Stimulated activated CD8-positive, alpha-beta memory T cell treated with anti-CD3 and anti-CD28 coated beads, Interleukin-7, amount 100 ng/mL, for 24 hours (primary cell): Measurements from ENCODE around the gene KIF21B.

ENCODE experiments used
- DNase-seq: peaks from one replicate; pipeline ENCODE4 v3.0.0-alpha.2; 2020; ENCODE audit warnings: low read depth

Gene KIF21B

DNA sequence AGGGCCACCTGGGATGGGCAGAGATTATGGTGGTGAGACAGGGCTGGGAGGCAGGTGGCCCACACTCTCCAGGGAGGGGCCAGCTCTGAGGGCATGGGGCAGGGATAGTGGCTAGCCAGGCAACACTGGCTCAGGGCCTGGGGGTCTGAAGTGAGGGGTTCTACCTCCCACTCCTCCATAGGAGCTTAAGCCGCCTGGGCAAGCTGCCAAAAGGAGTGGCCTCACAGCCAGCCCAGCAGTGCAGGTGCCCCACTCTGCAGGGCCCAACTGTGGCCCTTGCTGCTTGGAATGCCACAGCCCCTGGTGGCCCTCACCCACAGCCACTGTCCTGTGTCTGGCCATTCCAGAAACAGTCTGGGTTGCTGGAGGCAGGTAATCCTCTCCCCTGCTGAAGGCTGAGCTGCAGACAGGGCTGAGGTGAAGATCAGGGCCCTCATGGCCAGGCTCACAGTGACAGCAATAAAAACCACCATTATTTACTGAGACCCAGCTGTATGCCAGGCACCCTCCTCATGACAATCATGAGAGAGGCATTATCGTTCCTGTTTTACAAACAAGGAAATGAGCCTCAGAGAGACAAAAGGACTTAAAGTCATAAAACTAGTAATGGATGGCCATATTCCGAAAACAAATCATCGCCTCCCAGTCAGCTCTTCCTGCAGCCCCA, 31.0 kb downstream of the KIF21B start:
- DNase-seq = no peak

DNA sequence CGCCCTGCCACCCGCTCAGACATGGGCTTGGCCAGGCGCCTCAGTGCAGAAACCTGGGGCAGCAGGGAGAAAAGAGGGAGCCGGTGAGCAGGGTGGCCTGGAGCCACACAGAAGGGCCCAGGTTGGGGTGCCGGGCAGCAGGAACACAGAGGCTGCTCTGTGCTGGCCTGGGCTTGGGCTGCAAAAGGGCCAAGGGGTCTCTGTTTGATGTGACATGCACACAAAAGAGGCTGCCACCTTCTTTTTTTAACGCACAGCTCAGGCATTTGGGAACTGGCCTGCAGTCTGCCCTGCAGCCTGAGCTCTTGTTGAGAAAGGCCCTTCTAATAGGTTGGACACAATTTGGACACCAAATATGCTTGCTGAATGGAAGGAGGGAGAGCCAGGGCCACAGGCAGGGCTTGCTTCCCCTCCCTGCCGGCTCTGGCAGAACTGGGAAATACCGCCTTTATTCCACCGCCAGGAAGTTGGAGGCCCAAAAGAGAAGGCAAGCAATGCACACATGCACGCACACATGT, 32.4 kb downstream of the KIF21B start:
- no peak for DNase-seq

DNA sequence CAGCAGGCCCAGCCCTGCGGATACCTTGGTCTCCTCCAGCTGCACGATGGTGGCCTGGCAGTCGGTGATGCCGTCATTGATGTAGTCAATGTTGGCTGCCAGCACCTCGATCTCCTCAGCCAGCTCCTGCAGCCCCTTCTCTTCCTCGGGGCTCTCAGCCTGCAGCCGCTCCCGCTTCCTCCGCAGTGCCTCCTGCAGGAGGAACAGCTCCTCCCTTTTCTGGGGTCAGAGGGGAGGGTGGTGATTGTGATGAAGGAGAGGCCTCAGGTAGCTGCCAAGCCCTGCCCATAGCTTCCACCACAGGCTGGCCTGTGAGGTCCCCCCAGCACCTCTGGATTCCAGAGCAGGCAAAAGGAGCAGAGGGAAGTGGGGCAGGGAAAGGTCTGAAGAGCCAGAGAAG, 33.4 kb downstream of the KIF21B start:
- DNase-seq = no peak

DNA sequence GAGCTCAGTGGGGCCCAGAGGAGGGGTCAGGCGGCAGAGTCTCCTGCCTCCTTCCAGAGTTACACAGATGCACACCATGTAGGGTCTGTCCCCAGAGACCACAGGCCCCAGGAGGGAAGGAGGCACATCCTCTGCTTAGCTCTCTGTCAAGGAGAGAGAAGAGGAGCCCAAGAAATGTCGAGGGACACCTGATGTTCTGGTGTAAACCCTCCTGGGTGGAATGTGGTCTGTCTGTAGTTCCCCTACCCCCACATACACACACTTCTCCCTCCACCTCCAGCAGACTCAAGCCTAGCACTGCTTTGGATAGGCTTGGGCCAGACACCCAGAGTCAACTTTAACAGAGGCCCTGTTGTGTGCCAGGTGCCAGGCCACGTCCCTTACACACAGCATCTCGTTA, 34.2 kb downstream of the KIF21B start:
- no peak for DNase-seq

DNA sequence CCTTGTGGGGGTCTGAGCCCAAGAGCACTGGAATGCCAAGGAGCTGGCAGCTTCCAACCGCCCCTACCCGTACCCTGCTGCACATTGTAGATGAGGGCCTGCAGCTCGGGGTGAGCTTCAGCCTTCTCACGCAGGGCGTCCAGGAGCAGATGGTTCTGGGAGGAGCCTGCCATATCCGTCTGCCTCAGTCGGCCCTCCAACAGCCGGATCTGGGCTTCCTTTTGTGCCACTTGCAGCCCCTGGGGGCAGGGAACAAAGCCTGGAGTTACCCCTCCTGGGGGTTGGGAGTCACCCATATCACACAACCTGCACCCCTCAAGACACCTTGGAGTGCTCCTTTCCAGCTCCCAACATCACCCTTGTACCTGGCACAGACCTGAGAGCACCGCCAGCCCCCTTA, 34.8 kb downstream of the KIF21B start:
- no peak for DNase-seq

DNA sequence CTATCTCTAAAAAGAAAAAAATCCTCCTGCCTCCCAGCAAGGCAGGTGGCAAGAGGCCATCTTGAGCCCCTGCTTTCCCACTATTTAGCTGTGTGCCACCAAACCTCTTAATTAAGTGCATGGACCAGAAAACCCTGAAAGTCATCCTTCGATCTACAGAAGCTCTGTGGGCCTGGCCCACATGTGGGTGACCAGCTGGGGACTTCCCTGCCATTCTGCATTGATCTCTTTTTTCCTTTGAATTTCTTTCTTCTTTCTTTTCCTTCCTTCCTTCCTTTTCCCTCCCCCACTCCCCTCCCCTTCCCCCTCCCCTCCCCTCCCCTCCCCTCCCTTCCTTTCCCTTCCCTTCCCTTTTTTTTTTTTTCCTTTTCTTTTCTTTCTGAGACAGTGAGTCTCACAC, 38.0 kb downstream of the KIF21B start:
- no peak for DNase-seq

DNA sequence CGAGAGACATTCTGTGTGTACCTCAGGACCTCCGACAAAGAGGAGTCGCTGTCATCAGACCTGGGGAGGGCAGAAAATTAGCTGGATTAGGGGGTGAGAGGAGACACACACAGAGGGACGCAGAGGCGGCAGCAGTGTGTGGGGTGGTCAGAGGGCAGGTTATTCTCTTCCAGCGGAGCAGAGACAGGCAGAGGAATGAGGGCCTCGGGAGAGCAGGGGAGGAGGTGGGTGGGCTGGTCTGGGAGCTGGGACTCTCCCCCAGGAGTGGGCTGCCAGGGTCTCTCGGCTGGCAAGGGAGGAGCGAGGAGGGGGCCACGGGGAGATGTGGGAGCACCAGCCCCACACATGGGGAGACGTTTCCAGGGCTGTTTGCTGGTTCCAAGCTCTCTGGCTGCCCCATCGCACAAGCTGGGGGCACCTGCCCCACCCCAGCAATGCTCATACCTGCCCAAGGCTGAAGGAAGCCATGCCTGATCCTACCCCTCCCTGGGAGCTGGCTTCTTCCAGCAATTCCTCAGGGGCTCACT, 40.4 kb downstream of the KIF21B start:
- DNase-seq = no peak

DNA sequence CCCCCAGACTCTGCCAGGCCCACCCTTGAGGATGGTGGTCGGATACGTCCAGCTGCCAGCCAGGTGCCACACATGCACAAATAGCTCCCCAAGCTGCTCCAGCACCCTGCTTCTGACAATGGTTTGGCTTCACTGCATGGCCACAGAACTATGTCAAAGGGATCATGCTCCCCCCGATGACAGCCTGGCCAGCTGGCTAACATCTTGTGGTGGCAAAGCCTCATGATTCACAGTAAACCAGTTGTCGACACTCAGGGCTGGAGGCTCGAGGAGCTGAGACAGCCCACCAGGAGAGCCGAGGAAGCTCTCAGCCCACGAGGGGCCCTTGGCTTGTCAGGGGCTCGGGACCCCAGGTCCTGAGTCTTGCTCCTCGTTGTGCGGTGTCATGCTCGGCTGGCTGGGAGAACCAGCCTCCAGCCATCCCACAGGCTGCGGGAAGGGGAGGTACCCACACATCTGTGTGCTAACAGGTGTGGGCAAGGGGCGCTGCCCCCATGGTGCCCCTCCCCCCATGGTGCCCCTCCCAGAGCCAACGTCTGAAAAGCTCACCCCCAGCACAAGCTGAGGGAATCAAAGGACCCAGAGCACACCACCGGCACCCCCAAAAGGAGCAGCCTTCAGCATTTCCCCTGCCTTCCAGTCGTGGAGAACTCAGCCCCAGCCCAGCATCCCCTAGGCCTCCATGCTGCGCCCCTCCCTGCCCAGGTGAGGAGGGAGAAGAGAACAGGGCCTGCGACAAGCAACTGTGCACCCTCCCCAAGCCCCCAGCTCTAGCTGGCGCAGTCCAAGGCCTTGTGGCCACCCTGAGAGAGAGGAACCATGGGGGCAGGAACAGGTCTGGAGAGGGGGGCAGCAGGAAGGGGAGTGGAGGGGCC, 41.2 kb downstream of the KIF21B start:
- no peak for DNase-seq

DNA sequence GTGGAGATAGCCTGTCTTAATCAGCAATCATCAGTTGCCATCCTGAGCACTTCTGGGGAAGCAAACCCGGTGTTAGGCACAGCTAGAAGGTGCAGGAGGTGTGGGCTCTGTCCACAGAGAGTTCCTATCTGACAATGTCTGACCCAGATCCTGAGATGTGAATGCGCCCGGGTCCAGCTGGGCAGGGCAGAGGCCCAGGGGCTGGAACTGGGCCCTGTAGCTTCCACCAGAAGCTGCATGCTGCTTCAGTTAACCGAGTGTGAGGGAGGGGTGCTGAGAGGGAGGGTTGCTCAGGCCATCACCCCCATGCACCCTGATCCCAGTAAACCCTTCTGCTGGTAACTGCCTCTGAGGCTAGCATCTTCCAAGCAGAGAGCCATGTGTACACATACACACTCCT, 42.2 kb downstream of the KIF21B start:
- no peak for DNase-seq

DNA sequence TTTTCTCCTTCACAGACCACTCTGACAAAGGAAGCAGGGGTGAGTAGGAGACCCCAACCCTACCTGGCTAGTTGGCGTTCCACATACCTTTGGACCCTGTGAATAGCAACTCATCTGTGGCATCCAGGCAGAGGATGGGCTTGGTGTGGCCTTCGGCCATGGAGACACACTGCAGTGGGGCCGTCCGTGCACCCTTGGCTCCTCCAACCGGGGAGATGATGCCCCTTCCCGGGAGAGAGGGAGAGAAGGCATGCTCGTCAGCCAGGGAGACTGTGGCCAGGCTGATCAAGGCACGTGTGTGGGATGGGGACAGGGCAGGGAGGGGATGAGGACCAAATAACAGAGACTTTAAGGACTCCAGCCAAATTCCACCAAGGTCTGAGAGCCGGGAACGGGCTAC, 42.6 kb downstream of the KIF21B start:
- no peak for DNase-seq

DNA sequence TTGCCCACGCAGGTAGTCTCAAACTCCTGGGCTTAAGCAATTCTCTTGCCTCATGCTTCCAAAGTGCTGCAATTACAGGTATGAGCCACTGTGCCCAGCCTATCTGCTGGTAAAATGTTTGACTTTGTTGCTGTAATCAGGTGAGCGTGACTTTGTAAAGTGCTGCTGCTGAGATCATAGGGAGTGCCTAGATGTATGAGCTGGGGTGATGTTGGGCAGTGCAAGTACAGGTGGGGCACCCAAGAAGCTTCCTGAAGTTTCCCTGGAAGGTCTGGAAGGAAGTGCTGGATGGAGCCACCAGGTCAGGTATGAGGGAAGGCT, 43.1 kb downstream of the KIF21B start:
- no peak for DNase-seq

DNA sequence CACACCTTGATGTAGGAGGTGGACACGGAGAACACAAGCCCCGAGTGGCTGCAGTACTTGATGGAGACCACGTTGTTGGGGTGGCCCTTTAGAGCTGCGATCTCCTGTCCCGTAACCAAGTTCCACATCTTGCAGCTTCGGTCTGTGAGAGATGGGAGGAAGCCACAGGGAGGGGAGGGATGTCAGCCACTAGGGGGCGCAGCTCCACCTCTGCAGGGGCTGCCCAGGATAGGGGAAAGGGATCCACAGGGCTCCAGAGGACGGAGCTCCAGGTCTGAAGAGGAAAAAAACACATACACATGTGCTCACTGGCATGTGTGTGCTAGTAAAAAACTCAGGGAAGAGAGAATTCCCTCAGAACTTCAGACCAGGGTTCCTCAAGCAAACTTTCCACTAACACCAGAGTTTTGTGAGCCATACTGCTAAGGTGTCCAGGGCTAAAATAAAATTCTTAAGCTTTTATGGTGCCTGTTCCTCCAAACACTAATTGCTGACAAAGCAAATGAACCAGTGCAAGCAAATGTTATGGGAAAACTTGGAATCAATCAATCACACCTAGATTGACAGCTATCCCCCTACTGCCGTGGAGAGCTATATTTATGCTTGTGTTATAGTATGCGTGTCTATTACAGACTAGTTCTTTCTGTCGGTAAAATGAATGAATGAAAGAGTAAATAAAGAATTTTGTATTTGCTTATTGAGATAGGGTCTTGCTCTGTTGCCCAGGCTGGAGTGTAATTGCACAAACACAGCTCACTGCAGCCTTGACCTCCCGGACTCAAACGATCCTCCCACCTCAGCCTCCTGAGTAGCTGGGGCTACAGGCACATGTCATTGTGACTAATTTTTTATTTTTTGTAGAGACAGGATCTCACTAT, 43.7 kb downstream of the KIF21B start:
- DNase-seq = peak; percentile 60

DNA sequence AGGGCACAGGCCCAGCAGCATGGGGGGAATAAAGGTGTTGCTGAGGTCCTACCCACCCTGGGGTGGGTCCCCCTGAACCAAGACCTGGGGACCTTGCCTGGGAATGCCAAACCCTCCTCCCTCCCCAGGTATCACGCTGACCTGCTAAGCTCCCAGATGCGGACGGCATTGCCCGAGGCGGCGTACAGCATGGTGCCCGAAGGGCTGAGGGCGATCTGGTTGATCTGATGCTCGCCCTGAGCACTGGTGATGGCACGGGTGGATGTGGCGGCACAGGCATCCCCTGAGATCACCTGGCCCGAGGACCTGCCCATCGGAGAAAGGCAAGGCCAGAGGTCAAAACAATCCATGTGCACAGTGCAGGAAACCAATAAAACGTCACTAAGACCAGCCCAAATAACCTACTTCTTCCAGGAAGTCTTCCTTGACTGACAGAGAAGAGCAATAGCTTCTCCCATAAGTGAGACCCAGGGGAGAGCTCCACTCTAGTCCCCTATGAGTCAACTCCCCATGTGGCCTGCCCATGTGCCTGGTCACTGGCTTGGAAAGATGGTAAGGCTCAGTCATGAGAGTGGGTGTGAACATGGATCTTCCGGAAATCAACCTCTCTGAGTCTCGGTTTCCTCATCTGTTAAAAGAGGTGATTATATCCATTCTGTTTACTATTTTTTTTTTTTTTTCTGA, 46.3 kb downstream of the KIF21B start:
- DNase-seq = no peak

DNA sequence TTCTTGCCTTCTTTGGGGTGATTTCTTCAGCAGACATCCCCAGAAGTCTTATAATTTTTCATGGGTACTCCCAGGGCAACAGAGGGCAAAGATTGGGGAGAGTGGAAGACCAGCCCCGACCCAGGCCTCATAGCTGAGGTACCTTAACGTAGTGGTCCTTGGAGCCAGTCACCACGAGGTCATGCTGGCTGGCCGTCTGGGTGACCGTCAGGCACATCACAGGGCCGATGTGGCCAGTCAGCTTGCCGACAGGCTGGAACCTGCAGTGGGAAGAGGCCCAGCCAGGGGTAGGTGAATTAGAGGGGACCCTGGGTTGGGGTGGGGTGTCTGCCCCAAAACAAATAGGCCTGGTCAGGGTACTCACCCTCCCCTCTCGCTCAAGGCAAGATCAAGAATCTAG, 46.9 kb downstream of the KIF21B start:
- no peak for DNase-seq

DNA sequence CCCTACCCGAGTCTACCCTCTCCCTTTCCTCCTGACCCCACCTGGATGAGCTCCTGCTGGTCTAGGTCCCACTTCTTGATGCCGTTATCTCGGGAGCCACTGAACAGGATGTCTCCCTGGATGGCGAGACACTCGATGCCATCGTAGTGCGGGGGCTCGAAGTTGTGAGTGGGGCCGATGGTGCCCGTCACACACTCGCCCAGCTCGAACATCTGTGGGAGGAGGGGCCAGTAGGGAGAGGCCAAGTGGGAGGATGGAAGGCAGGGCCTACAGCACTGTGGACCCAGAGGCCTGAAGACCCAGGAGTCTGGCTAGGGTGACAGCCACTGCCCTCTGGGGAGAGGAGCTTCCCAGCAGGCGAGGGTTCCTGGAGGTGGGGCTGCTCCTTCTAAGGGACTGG, 48.1 kb downstream of the KIF21B start:
- no peak for DNase-seq

DNA sequence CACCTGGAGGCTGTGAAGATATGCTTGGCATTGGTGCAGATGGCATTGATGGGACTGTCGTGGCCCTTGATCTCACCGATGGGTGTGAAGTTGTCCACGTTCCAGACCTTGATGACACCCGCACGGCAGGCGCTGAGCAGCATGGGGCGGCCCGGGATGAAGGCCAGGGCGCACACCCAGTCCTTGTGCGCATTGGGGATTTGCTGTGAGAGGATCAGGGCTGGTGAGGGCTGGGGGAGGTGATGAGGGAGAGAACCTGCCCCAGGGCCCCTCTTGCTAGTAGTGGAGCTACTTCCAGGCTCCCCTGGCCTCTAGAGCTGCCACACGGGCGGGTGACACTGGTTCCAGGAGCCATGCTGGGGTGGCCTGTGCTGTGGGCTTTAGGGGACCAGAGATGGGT, 48.8 kb downstream of the KIF21B start:
- DNase-seq = no peak

DNA sequence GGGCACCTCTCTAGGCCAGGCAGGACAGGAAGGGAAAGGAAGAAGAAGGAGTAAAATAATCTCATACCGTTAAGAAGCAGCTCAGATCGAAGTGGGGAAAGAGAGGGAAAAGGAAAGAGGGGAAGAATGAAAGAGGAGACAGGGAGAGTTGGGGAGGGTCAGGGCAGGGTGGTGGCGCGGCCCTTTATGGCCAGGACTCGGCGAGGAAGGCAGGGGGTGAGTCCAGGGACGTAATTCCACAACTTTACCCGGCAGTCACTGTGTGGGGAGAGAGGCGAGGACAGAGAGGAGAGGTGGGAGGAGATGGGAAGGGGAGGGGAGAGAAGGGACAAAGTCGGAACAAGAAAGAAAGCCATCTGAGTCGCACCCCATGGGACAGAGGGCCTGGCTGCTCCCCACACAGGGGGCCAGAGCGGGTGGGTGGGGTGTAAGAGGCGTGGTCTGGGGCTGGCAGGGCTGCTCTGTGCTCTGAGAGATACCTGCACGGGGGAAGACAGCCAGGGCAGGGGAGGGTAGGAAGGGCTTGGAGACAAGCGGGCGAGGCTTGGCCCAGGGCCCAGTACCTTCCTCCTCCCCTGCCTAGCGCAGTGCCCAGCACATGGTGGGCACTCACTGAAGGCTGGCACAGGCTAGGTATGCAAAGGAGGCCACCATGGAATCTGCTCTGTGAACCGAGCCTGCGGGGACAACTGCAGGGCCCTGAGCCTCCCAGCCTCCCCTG, 49.4 kb downstream of the KIF21B start:
- no peak for DNase-seq

DNA sequence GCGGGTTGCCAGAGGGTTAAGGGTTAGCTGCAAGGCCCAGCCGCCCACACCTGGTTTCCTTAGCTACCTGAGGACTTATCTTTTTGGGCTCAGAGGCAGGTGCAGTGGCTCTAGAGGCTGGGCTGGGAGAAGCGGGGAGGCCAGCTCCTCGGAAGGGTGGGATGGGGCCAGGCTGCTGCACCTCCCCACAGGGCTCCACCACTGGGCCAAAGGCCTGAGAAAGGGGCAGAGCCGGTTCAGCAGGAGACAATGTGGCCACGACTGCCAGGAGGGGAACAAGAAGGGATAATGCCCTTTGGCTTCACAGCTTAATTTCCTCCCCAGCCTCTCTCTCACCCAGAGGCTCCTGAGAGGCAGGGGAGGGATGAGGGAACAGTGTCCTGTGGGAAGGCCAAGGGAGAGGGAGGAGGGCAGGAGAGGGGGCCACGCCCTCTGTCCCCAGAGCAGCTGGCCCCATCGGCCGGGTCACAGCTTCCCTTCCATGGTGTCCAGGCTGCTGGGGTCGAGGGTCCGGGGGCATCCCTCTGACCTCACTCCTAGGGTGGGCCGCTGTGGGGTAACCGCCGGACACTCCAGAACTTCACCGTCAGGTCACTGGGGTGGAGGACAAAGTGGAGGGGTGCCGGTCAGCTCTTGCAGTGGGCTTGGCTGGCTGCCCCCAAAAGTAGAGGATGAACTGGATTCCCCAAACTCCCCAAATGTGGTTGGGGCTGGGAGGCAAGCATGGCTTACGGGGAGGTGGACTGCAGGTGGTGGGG, 50.4 kb downstream of the KIF21B start:
- DNase-seq = no peak

DNA sequence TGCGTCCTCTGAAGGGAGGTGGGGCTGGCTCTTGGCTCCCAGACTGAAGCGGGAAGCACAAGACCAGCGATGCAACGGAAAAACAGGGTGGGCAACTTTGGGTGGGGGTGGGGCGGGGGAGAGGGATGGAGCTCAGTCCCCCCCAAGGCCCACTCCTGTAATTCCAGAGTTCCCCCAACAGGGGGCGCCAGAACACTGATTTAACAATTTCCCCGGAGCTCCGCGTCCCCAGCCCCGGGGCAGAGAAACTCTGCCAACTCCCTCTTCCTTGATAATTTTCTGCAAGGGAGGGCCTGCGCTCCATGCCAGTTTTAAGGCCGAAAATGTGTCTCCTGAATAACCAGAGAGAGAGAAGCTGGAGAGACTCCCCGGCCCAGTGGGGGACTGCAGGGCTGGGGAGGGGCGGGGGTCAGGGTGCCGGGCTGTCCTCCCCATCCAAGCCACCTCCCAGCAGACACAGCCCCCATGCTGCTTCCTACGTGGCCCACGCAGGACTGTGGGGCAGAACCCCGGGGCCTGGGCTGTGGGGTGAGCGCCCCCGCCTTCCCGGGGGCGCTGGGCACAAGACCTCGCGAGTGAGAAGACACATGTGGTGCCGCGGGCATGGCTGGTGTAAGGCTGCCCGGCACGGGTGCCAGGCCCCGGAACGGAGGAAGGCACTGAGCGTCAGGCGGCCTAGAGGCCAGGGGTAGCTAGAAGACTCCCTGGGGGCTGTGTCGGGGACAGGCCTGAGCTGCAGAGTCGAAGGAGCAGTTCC, 51.4 kb downstream of the KIF21B start:
- DNase-seq = peak; percentile 34
